ENCODE results near the gene FBXL16.

DNA sequence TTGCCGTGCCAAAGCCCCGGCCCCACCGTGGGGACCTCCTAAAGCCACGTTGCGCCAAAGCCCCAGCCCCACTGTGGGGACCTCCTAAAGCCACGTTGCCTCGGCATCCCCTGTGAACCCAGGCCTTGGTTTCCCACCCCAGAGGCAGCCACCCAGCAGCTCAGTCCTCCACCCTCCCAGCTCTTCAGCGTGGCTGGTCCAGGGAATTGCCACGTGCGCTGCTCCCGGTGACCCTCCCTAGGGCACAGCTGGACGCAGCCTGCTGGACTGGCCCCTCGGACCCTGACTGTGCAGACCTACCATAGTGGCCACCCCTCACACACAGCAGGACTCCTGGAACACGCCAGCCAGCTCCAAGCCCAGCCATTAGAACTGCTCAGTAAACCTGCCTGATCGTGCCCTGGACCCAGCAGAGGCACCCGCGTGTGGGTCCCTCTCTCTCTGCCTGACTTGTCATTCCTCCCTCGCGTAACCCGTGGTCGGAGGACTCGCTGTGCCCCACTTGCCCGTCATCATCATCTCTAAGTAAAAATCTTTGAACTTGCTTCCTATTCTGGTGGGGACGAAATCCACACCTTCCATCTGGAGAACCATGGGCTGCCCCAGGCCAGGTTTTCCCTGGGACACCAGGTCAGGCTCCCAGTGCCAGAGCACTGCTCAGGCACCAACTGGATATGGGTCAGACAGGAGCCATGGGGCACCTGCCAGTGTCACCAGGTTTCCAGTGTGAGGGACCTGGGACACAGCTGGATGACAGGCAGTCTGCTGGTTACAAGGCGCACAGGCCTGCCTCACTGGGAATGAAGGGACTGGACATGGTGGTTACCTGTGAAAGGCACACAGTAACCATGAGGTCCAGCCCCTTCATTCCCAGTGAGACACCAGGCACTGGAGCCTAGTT is 29.6 kb upstream of the FBXL16 start:
- TF ChIP-seq, protein P1, sequence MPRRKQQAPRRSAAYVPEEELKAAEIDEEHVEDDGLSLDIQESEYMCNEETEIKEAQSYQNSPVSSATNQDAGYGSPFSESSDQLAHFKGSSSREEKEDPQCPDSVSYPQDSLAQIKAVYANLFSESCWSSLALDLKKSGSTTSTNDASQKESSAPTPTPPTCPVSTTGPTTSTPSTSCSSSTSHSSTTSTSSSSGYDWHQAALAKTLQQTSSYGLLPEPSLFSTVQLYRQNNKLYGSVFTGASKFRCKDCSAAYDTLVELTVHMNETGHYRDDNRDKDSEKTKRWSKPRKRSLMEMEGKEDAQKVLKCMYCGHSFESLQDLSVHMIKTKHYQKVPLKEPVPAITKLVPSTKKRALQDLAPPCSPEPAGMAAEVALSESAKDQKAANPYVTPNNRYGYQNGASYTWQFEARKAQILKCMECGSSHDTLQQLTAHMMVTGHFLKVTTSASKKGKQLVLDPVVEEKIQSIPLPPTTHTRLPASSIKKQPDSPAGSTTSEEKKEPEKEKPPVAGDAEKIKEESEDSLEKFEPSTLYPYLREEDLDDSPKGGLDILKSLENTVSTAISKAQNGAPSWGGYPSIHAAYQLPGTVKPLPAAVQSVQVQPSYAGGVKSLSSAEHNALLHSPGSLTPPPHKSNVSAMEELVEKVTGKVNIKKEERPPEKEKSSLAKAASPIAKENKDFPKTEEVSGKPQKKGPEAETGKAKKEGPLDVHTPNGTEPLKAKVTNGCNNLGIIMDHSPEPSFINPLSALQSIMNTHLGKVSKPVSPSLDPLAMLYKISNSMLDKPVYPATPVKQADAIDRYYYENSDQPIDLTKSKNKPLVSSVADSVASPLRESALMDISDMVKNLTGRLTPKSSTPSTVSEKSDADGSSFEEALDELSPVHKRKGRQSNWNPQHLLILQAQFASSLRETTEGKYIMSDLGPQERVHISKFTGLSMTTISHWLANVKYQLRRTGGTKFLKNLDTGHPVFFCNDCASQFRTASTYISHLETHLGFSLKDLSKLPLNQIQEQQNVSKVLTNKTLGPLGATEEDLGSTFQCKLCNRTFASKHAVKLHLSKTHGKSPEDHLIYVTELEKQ (CRISPR knock-in tag; IDR thresholded peaks at IDR 0.05): no peak
- TF ChIP-seq KDM1A (IDR thresholded peaks at IDR 0.05) (no peak), EP300 (IDR thresholded peaks at IDR 0.05; ENCODE audit: low read length) (no peak)
- TF ChIP-seq, protein P2, sequence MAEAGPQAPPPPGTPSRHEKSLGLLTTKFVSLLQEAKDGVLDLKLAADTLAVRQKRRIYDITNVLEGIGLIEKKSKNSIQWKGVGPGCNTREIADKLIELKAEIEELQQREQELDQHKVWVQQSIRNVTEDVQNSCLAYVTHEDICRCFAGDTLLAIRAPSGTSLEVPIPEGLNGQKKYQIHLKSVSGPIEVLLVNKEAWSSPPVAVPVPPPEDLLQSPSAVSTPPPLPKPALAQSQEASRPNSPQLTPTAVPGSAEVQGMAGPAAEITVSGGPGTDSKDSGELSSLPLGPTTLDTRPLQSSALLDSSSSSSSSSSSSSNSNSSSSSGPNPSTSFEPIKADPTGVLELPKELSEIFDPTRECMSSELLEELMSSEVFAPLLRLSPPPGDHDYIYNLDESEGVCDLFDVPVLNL (CRISPR knock-in tag; IDR thresholded peaks at IDR 0.05; ENCODE audit: low read depth): no peak

Measured in K562 (cell line).